Putamen (tissue), 1 donor: ENCODE measurements around the gene KCNQ1OT1.
A peak's percentile ranks its signal among the peaks of the same experiment; 100 is the strongest.

Experiments
- DNase-seq: peaks from one replicate; pipeline ENCODE4 v3.0.0-alpha.2; 2016; ENCODE audit warnings: low spot score

The KCNQ1OT1 gene

GRCh38 chr11:2702771-2703362, 3.1 kb upstream of the KCNQ1OT1 start:
- DNase-seq: no peak

GRCh38 chr11:2701898-2702434, 2.2 kb upstream of the KCNQ1OT1 start:
- DNase-seq: no peak

- no peak for DNase-seq
These were observed 1.4 kb upstream of the KCNQ1OT1 start for GRCh38 chr11:2701230-2701629.

DNA sequence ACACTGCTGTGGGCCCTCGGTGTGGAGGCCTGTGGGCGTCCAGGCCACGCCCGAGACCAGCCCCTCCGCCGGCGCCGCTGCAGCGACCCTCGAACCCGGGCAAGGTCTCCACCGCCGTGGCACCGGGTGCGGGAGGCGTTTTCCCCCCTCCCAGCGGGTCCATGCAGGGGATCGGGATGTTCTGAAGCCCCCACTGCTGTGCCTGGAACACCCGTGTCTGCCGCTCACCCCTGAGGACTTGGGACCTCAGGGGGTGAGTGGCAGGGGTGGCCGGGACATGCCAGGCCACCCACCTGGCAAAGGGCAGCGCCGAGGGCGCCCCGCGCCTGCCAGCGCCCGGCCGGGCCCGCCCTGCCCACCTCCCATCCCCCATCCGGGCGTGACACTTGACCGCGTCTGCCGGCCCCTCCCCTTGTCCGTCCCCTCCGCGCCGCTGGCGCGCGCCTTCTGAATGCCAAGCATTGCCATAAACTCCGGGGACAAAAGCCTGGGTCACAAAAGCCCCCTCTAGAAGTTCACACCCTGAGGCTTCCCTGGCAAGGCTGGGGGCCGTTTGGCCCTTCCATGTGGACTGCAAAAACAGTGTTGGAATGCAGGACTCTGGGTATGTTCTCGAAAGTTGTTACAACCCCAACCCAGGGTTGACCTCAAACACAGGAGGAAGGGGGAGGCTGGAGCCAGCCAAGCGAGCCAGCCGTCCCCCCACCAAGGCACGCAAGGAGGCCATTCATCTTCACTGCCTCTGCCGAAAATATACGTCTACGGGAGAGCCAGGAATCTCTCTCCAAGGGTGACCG, 819 bp upstream of the KCNQ1OT1 start:
- DNase-seq: peak; percentile 47

DNA sequence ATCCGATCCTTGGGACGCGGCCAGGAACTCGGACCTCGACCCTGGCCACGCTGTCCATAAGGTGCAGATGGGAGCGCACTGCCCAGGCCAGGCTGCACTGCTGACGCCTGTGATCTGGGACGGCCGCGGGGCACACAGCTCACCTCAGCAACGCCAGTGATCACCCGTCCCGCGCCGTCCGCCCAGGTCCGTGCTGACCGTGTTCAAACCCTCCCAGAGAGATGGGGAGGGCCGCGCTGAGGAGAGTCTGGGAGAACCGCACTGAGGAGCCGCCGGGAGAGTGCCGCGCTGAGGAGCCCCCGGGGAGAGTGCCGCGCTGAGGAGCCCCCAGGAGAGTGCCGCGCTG, 636 bp downstream of the KCNQ1OT1 start:
- DNase-seq: no peak

DNA sequence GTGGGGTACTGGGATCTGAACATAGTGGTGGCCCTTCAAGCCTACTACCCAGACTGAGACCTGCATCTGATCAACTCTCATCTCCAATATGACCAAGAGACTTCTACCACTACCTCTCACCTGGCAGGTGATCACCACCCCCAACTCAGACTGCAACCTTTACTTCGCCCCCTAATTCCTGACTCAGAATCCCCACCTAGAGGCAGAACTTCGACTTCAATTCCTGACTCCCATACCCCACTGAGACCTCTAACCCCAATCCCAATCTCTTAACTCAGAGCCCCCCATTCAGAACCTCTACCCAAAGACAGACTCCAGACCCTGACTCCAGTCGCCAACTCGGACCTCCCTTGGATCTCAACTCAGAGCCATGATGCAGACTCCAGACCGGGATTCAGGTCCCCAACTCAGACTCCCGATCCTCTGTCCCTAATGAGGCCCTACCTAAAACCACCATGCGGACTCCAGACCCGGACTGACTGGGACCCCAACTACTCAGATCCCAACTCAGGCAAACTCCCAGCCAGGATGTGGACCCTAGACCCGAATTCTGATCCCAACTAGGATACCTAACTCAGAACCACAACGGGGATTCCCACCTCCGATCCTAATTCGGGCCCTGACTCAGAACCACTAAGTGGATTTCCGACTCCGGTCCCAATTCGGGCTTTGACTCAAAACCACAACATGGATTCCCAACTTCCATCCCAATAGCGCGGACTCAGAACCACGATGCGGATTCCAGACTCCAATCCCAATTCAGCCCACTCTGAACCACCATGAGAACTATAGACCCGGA, 1.2 kb downstream of the KCNQ1OT1 start:
- no peak for DNase-seq

- DNase-seq: no peak
These were observed 1.9 kb downstream of the KCNQ1OT1 start for GRCh38 chr11:2697866-2698265.

GRCh38 chr11:2696455-2696854, 3.3 kb downstream of the KCNQ1OT1 start:
- no peak for DNase-seq

DNA sequence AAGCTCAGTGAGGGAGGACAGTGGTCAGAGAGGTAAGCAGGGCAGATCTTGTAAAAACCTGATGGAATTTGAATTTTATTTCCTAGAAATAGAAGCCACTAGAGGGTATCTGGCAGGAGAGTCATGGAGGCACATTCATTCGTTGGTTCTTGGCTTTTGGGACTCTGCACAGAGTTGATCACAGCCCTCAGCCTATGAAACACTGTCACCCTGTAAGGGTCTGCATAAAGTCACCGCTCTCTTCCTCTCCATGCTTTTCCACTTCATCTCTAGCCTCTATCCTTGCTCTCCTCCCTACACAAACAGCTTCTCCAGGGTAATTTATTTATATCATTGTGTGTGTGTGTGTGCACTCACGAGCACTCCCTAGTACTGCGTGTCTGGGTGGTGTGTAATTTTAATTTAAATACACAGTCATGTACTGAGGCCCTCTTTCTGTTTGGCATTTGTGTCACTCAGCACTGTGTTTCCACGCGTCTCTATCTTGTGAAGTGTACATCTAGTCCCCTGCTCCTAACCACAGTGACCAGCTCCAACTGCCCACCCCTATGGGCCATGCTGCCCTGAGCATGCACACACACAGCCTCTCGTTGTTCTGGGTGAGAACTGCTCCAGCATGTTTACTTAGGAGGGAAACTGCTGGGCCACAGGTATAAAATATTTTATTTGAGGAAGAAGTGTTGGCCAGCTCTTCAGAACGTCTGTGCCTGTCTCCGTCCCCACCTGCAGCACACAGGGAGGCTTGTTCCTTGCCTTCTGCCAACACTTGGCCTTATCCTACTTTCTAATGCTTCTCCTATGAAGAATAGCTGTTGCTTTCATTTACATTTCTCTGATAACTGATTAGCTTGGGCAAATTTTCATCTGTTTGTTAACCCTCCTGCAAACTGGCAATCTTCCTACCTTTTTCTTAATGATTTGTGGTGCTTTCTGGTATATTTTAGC, 4.5 kb downstream of the KCNQ1OT1 start:
- DNase-seq: no peak

GRCh38 chr11:2694495-2694894, 5.3 kb downstream of the KCNQ1OT1 start:
- DNase-seq: no peak

GRCh38 chr11:2693271-2694261, 6.2 kb downstream of the KCNQ1OT1 start:
- peak; percentile 55 for DNase-seq

DNA sequence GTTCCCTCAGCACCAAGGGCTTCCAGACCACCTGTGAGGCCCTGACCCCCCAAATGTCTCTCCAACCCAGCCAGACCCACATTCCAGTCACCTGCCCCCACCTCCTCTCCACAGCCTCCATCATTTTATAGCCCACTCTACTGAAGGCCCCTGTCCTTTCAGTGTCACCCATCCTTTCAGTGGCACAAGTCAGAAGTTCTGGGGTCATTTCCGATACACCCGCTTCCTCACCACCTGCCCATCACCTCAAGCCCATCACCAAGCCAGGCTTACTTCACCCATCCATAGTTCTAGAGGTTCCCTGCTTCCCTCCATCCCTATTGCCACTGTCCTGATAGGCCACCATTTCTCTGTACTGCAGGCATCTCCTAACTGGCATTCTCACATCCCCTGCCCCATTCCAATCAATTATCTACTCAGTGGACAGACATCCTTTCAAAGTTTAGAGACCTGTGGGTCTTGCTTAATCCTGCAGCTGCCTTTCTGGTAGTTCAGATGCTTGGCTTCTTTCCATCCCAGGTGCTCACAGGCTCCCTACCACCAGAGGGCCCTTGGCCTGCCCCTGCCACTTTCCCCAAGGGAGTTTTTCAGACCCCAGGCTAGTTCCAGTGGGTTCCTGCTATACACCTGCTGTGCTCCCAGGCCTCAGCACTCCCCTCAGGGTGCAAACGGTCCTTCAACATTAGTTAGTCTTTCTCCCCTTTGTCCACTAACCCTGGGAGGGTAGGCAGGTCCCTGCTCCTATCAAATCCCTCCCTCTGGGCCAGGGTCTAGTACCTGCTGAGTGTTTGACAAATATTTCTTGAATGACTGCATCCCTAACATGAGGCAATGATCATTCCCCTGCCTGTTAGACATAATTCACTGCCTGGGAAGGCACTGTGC, 7.6 kb downstream of the KCNQ1OT1 start:
- no peak for DNase-seq

- DNase-seq: no peak
These were observed 8.4 kb downstream of the KCNQ1OT1 start for GRCh38 chr11:2691355-2691761.

GRCh38 chr11:2690596-2691354, 9.0 kb downstream of the KCNQ1OT1 start:
- DNase-seq: no peak

DNA sequence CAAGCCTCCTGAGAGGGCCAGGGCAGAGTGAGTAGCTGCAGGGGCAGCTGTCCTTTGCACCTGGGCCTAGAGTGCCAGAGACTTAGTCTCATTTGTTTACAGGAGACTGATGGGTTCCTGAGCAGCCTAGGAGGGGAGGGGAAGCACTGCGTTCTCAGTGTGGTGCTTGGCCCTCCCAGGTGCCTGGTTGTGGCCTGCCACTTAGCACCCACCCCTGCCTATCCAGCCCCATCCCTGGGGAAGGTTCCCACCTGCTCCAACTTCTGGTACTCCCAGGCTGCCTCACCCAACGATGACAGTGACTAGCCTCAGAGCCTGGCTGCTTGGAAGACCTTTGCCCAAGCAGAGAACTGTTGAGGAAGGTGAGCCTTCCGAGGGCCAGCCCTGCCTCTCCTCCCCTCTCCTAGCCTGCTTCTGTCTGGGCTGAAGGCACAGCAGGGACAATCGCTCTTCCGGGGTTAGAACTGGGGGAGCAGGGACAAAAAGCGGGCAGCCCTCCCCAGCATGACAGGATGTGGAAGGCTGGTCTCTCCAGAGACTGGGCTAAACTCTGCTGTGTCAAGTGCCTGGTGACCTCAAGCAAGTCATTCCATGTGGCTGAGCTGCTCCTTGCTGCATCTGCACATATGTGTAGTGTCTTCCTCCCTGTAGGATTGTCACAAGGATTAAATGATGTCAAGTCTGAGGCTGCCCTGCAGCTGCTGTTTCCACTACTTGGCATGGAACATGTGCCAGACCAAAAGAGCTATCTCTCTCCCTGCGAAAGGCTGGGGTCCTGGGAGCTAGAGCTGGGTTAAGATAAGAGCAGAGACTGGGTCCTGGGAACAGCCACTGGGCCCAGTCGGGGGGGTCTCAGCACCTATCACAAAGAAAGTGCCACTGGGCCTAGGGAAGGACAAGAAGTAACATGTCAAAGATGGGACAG, 9.9 kb downstream of the KCNQ1OT1 start:
- no peak for DNase-seq

DNA sequence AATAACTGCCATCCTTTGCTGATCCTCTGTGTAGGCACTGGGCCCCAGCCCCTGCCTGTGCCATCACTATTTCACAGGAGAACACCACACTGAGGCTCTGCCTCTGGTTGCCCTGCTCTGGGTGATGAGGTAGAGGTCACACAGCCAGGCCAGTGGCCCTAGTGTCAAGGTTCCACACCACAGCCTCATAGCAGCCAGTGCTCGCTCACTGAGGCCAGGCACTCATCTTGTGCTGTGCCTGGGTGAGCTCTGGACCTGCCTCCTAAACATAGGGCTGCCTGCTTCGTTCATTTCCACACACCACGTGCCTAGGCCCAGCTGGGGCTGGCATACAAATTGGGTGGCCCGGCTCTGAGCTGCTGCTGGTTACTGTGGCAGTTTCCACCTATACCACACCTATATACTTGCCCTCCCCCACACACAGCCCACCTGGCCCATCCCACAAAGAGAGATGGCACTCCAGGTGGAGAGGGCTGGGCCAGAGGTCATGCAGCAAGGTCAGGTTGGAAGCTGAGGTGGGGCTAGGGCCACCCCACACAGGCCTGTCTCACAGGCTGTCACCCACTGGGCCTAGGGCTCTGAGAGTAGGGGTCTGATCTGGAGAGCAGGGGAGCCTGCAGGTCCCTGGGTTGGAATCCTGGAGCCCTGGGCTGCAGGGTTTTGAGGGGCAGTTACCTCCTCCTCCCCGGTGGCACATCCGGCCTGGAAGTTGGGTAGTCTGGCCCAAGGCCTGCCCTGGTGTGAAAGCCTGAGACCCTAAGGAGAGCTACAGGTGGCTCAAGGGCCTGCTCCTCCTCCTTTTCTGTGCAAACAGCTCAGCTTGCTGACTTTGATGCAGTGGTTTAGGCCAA, 11.2 kb downstream of the KCNQ1OT1 start:
- no peak for DNase-seq

GRCh38 chr11:2687782-2688191, 12.0 kb downstream of the KCNQ1OT1 start:
- no peak for DNase-seq
